Measurements from ENCODE around the gene MT1G.

DNA sequence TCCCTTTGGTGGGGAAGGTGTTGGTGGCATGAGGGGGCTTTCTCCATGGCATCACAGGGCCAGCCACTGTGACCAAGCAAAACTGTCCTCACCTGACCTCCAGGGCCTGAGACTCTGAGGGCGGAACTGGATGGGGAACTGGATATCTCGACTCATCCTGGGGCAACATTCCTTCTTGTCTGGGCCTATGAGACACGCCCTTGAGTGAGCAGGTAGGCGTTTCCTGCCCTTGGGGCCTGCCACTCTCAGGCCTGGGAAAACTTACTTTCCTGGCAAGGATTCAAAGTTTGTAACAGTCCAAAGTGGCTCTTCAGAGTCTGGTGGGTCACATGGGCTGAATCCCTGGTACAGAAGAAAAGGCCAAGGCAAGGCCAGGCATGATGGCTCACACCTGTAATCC lies 24.0 kb upstream of the MT1G start:
- TF ChIP-seq, protein P1, sequence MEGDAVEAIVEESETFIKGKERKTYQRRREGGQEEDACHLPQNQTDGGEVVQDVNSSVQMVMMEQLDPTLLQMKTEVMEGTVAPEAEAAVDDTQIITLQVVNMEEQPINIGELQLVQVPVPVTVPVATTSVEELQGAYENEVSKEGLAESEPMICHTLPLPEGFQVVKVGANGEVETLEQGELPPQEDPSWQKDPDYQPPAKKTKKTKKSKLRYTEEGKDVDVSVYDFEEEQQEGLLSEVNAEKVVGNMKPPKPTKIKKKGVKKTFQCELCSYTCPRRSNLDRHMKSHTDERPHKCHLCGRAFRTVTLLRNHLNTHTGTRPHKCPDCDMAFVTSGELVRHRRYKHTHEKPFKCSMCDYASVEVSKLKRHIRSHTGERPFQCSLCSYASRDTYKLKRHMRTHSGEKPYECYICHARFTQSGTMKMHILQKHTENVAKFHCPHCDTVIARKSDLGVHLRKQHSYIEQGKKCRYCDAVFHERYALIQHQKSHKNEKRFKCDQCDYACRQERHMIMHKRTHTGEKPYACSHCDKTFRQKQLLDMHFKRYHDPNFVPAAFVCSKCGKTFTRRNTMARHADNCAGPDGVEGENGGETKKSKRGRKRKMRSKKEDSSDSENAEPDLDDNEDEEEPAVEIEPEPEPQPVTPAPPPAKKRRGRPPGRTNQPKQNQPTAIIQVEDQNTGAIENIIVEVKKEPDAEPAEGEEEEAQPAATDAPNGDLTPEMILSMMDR (IDR thresholded peaks at IDR 0.05) = no peak
- no peak for TF ChIP-seq EP300 (IDR thresholded peaks at IDR 0.05)
